BLaER1 treated with 17β-estradiol and CSF1 and Interleukin-3, amounts not matched to agents 10 nM and 100 nM (cell line): Measurements from ENCODE around the gene WNT2.

Experiments
- H3K27ac ChIP-seq, 11 experiments: shearing (Covaris generic); formaldehyde crosslinking; 2 replicates each; pipeline ENCODE4 v1.8.1; 2022
- H3K27me3 ChIP-seq, 11 experiments: shearing (Covaris generic); formaldehyde crosslinking; 2 replicates each; pipeline ENCODE4 v1.8.1; 2022
- H3K36me3 ChIP-seq, 11 experiments: shearing (Covaris generic); formaldehyde crosslinking; 2 replicates each; pipeline ENCODE4 v1.8.1; 2022
- H3K4me1 ChIP-seq, 10 experiments: shearing (Covaris generic); formaldehyde crosslinking; 2 replicates each; pipeline ENCODE4 v1.8.1; 2022
- H3K4me2 ChIP-seq, 11 experiments: shearing (Covaris generic); formaldehyde crosslinking; 2 replicates each; pipeline ENCODE4 v1.8.1; 2022
- H3K4me3 ChIP-seq, 10 experiments: shearing (Covaris generic); formaldehyde crosslinking; 2 replicates each; pipeline ENCODE4 v1.8.1; 2022
- H3K9ac ChIP-seq, 11 experiments: shearing (Covaris generic); formaldehyde crosslinking; 2 replicates each; pipeline ENCODE4 v1.8.1; 2022
- H3K9me3 ChIP-seq, 11 experiments: shearing (Covaris generic); formaldehyde crosslinking; replicated peaks in 1 of 11; 2 replicates each; pipeline ENCODE4 v1.8.1; 2022
- H4K20me1 ChIP-seq, 11 experiments: shearing (Covaris generic); formaldehyde crosslinking; 2 replicates each; pipeline ENCODE4 v1.8.1; 2022
- Cebpa-rat ChIP-seq, 11 experiments: shearing (Covaris generic); IDR thresholded peaks; 2 replicates each; pipeline ENCODE4 v1.8.1; 2022

WNT2 gene

GRCh38 chr7:117272017-117272759 lies 50.7 kb downstream of the WNT2 start:
- TF ChIP-seq Cebpa-rat (IDR thresholded peaks at IDR 0.05) = no peak
- no peak overlapping the region for H3K4me2 ChIP-seq
- H3K27ac ChIP-seq = no peak overlapping the region
- no peaks in the 10 kb centered on the region for H3K9me3 ChIP-seq
- no peaks in the 10 kb centered on the region for H4K20me1 ChIP-seq
- no peak overlapping the region for H3K9ac ChIP-seq
- no peak overlapping the region for H3K4me3 ChIP-seq
- no peaks in the 10 kb centered on the region for H3K27me3 ChIP-seq
- no peaks in the 10 kb centered on the region for H3K4me1 ChIP-seq
- H3K36me3 ChIP-seq = no peaks in the 10 kb centered on the region

- no peak overlapping the region for H3K9ac ChIP-seq
- TF ChIP-seq Cebpa-rat (IDR thresholded peaks at IDR 0.05) = no peak
- H3K27me3 ChIP-seq = no peaks in the 10 kb centered on the region
- 0 out of 22 replicates have a peak, but pooled peaks cover 0 to 1% (median 0%) of the 10 kb centered on the region in 11 experiments for H3K9me3 ChIP-seq
- no peaks in the 10 kb centered on the region for H3K4me1 ChIP-seq
- no peak overlapping the region for H3K4me2 ChIP-seq
- H3K4me3 ChIP-seq = no peak overlapping the region
- H3K36me3 ChIP-seq = no peaks in the 10 kb centered on the region
- no peak overlapping the region for H3K27ac ChIP-seq
- H4K20me1 ChIP-seq = no peaks in the 10 kb centered on the region
Measured at GRCh38 chr7:117271566-117271965, 51.3 kb downstream of the WNT2 start.

GRCh38 chr7:117270371-117270770 lies 52.5 kb downstream of the WNT2 start:
- Histone ChIP-seq H3K27me3 (no peaks in the 10 kb centered on the region), H3K27ac (no peak overlapping the region), H3K4me2 (no peak overlapping the region), H3K4me1 (no peaks in the 10 kb centered on the region), H3K9me3 (peaks cover 0 to 12% (median 4%) of the 10 kb centered on the region in 11 experiments; a peak in 10 of 22 replicates), H3K36me3 (no peaks in the 10 kb centered on the region), H3K9ac (no peak overlapping the region), H3K4me3 (no peak overlapping the region), H4K20me1 (no peaks in the 10 kb centered on the region)
- no peak for TF ChIP-seq Cebpa-rat (IDR thresholded peaks at IDR 0.05)

GRCh38 chr7:117269886-117270285 lies 53.0 kb downstream of the WNT2 start:
- H3K27me3 ChIP-seq = no peaks in the 10 kb centered on the region
- H3K27ac ChIP-seq = no peak overlapping the region
- no peak overlapping the region for H3K4me3 ChIP-seq
- no peak overlapping the region for H3K9ac ChIP-seq
- H3K9me3 ChIP-seq = peaks cover 0 to 12% (median 4%) of the 10 kb centered on the region in 11 experiments; a peak in 10 of 22 replicates
- no peak for TF ChIP-seq Cebpa-rat (IDR thresholded peaks at IDR 0.05)
- no peaks in the 10 kb centered on the region for H3K4me1 ChIP-seq
- H3K36me3 ChIP-seq = no peaks in the 10 kb centered on the region
- no peaks in the 10 kb centered on the region for H4K20me1 ChIP-seq
- H3K4me2 ChIP-seq = no peak overlapping the region

GRCh38 chr7:117269417-117269816 lies 53.4 kb downstream of the WNT2 start:
- no peak overlapping the region for H3K4me2 ChIP-seq
- H3K4me3 ChIP-seq = no peak overlapping the region

GRCh38 chr7:117264716-117265115 lies 58.1 kb downstream of the WNT2 start:
- no peak for TF ChIP-seq Cebpa-rat (IDR thresholded peaks at IDR 0.05)

More at GRCh38 chr7:117269417-117269816, 53.4 kb downstream of the WNT2 start:
- H3K4me1 ChIP-seq = no peaks in the 10 kb centered on the region
- H3K27ac ChIP-seq = no peak overlapping the region
- H4K20me1 ChIP-seq = no peaks in the 10 kb centered on the region
- H3K27me3 ChIP-seq = no peaks in the 10 kb centered on the region
- H3K36me3 ChIP-seq = no peaks in the 10 kb centered on the region
- H3K9me3 ChIP-seq = peaks cover 0 to 12% (median 4%) of the 10 kb centered on the region in 11 experiments; a peak in 10 of 22 replicates
- H3K9ac ChIP-seq = no peak overlapping the region
- TF ChIP-seq Cebpa-rat (IDR thresholded peaks at IDR 0.05) = no peak

GRCh38 chr7:117262546-117262945 lies 60.3 kb downstream of the WNT2 start:
- Histone ChIP-seq H3K4me3 (no peak overlapping the region), H3K9ac (no peak overlapping the region), H4K20me1 (no peaks in the 10 kb centered on the region), H3K27ac (no peak overlapping the region), H3K4me2 (no peak overlapping the region), H3K4me1 (no peaks in the 10 kb centered on the region), H3K27me3 (no peaks in the 10 kb centered on the region), H3K9me3 (peaks cover 0 to 12% (median 4%) of the 10 kb centered on the region in 11 experiments; a peak in 10 of 22 replicates), H3K36me3 (no peaks in the 10 kb centered on the region)
- TF ChIP-seq Cebpa-rat (IDR thresholded peaks at IDR 0.05) = no peak

More at GRCh38 chr7:117264716-117265115, 58.1 kb downstream of the WNT2 start:
- Histone ChIP-seq H3K36me3 (no peaks in the 10 kb centered on the region), H4K20me1 (no peaks in the 10 kb centered on the region), H3K4me2 (no peak overlapping the region), H3K9ac (no peak overlapping the region), H3K9me3 (peaks cover 0 to 12% (median 4%) of the 10 kb centered on the region in 11 experiments; a peak in 10 of 22 replicates), H3K27me3 (no peaks in the 10 kb centered on the region), H3K4me3 (no peak overlapping the region), H3K27ac (no peak overlapping the region), H3K4me1 (no peaks in the 10 kb centered on the region)

- Histone ChIP-seq H3K27me3 (no peaks in the 10 kb centered on the region), H4K20me1 (no peaks in the 10 kb centered on the region), H3K9ac (no peak overlapping the region), H3K36me3 (no peaks in the 10 kb centered on the region), H3K4me1 (0 out of 20 replicates have a peak, but pooled peaks cover 0 to 5% (median 0%) of the 10 kb centered on the region in 10 experiments), H3K4me3 (no peak overlapping the region), H3K27ac (no peak overlapping the region), H3K4me2 (no peak overlapping the region), H3K9me3 (no peaks in the 10 kb centered on the region)
- TF ChIP-seq Cebpa-rat (IDR thresholded peaks at IDR 0.05) = no peak
Measured at GRCh38 chr7:117259615-117260014, 63.2 kb downstream of the WNT2 start.

- H3K36me3 ChIP-seq = no peaks in the 10 kb centered on the region
- H3K9me3 ChIP-seq = no peaks in the 10 kb centered on the region
- no peaks in the 10 kb centered on the region for H3K27me3 ChIP-seq
- no peak overlapping the region for H3K27ac ChIP-seq
- no peaks in the 10 kb centered on the region for H4K20me1 ChIP-seq
- no peak overlapping the region for H3K4me3 ChIP-seq
- 0 out of 20 replicates have a peak, but pooled peaks cover 0 to under 1% (median 0%) of the 10 kb centered on the region in 10 experiments for H3K4me1 ChIP-seq
- no peak overlapping the region for H3K4me2 ChIP-seq
- TF ChIP-seq Cebpa-rat (IDR thresholded peaks at IDR 0.05) = no peak
- H3K9ac ChIP-seq = no peak overlapping the region
Measured at GRCh38 chr7:117251687-117252086, 71.2 kb downstream of the WNT2 start.

GRCh38 chr7:117250801-117251200 lies 72.1 kb downstream of the WNT2 start:
- no peak overlapping the region for H3K27ac ChIP-seq
- no peak overlapping the region for H3K4me3 ChIP-seq
- H4K20me1 ChIP-seq = no peaks in the 10 kb centered on the region
- no peak for TF ChIP-seq Cebpa-rat (IDR thresholded peaks at IDR 0.05)
- no peaks in the 10 kb centered on the region for H3K27me3 ChIP-seq
- H3K4me1 ChIP-seq = no peaks in the 10 kb centered on the region
- H3K4me2 ChIP-seq = no peak overlapping the region
- H3K36me3 ChIP-seq = no peaks in the 10 kb centered on the region
- peaks cover 0 to 4% (median 2%) of the 10 kb centered on the region in 11 experiments; a peak in 8 of 22 replicates for H3K9me3 ChIP-seq
- H3K9ac ChIP-seq = no peak overlapping the region
